Neural progenitor cell (in vitro differentiated cells): ENCODE measurements around the gene YTHDF2. TPM values are rescaled to one million over a fixed set of nuclear protein-coding genes. Genes with fewer than 3 reads are reported as not detected.
"Not testable (repeated sequence)": the region's sequence is repeated elsewhere in the genome, so short reads cannot be mapped to it uniquely, and the experiment has no call there.

Source experiments
- DNase-seq: peaks from one replicate; pipeline ENCODE4 v3.0.0-alpha.2; 2016; ENCODE audit warnings: low spot score
- H2AFZ ChIP-seq: fragments of 200-600 bp; sonication (generic); replicated peaks from 2 replicates; pipeline ENCODE4 v1.6.1; 2016; ENCODE audit warnings: antibody characterized with exemption
- H3F3A ChIP-seq: fragments of 200-600 bp; sonication (generic); 2 replicates; pipeline ENCODE4 v1.6.1; 2016; ENCODE audit warnings: antibody characterized with exemption, low read depth
- H3K27ac ChIP-seq: fragments of 200-600 bp; sonication (generic); 2 replicates; pipeline ENCODE4 v1.5.1; 2016; ENCODE audit warnings: mild to moderate bottlenecking
- H3K27me3 ChIP-seq: fragments of 200-600 bp; sonication (generic); 2 replicates; pipeline ENCODE4 v1.6.1; 2016; ENCODE audit warnings: mild to moderate bottlenecking, moderate library complexity
- H3K36me3 ChIP-seq: fragments of 200-600 bp; sonication (generic); 2 replicates; pipeline ENCODE4 v1.5.1; 2016
- H3K4me1 ChIP-seq: fragments of 200-600 bp; sonication (generic); 2 replicates; pipeline ENCODE4 v1.6.1; 2016; ENCODE audit warnings: mixed run types
- H3K4me2 ChIP-seq: fragments of 200-600 bp; sonication (generic); 2 replicates; pipeline ENCODE4 v1.6.1; 2016
- H3K4me3 ChIP-seq: fragments of 200-600 bp; sonication (generic); 2 replicates; pipeline ENCODE4 v1.5.1; 2016
- H3K79me2 ChIP-seq: fragments of 200-600 bp; sonication (generic); 2 replicates; pipeline ENCODE4 v1.6.1; 2016; ENCODE audit warnings: low read depth
- H3K9ac ChIP-seq: fragments of 200-600 bp; sonication (generic); 2 replicates; pipeline ENCODE4 v1.6.1; 2016
- H3K9me3 ChIP-seq: fragments of 200-600 bp; sonication (generic); 2 replicates; pipeline ENCODE4 v1.5.1; 2016; ENCODE audit warnings: low read depth
- H4K20me1 ChIP-seq: fragments of 200-600 bp; sonication (generic); 2 replicates; pipeline ENCODE4 v1.6.1; 2016; ENCODE audit warnings: low read depth
- H3K27ac Mint-ChIP-seq: 3 replicates; pipeline ENCODE4 v1.8.0; 2021; ENCODE audit warnings: mixed read lengths
- H3K27me3 Mint-ChIP-seq: 2 replicates; pipeline ENCODE4 v1.8.0; 2022; ENCODE audit warnings: low read depth, mild to moderate bottlenecking, inconsistent platforms, moderate library complexity, mixed read lengths; ENCODE audit not compliant: insufficient read depth
- H3K36me3 Mint-ChIP-seq: 3 replicates; pipeline ENCODE4 v1.8.0; 2021; ENCODE audit warnings: mixed read lengths
- H3K4me1 Mint-ChIP-seq: 3 replicates; pipeline ENCODE4 v1.8.0; 2021; ENCODE audit warnings: mixed read lengths
- H3K4me3 Mint-ChIP-seq: 3 replicates; pipeline ENCODE4 v1.8.0; 2021; ENCODE audit warnings: mild to moderate bottlenecking, moderate library complexity, mixed read lengths
- H3K9me3 Mint-ChIP-seq: 3 replicates; pipeline ENCODE4 v1.8.0; 2020; ENCODE audit warnings: mixed read lengths
- EZH2 ChIP-seq: fragments of 200-600 bp; sonication (generic); IDR thresholded peaks from 2 replicates; pipeline ENCODE4 v1.6.1; 2017; ENCODE audit warnings: antibody characterized with exemption, mild to moderate bottlenecking, moderate library complexity
- EZH2phosphoT487 ChIP-seq: fragments of 200-600 bp; sonication (generic); IDR thresholded peaks from 2 replicates; pipeline ENCODE4 v1.6.1; 2017; ENCODE audit warnings: antibody characterized with exemption
- total RNA-seq: library from RNA; depleted of rRNA; stranded (reverse); fragments of >200 nt; gene quantifications from 2 replicates; pipeline ENCODE4 v1.2.3, GENCODE V29; 2015; ENCODE audit warnings: low replicate concordance
- TF ChIP-seq, protein P1 (sequence below): fragments of 200-600 bp; sonication (generic); IDR thresholded peaks from 2 replicates; pipeline ENCODE4 v1.5.1; 2017; ENCODE audit warnings: antibody characterized with exemption, mild to moderate bottlenecking

YTHDF2 gene
- 107 and 120 TPM in 2 replicates for total RNA-seq

DNA sequence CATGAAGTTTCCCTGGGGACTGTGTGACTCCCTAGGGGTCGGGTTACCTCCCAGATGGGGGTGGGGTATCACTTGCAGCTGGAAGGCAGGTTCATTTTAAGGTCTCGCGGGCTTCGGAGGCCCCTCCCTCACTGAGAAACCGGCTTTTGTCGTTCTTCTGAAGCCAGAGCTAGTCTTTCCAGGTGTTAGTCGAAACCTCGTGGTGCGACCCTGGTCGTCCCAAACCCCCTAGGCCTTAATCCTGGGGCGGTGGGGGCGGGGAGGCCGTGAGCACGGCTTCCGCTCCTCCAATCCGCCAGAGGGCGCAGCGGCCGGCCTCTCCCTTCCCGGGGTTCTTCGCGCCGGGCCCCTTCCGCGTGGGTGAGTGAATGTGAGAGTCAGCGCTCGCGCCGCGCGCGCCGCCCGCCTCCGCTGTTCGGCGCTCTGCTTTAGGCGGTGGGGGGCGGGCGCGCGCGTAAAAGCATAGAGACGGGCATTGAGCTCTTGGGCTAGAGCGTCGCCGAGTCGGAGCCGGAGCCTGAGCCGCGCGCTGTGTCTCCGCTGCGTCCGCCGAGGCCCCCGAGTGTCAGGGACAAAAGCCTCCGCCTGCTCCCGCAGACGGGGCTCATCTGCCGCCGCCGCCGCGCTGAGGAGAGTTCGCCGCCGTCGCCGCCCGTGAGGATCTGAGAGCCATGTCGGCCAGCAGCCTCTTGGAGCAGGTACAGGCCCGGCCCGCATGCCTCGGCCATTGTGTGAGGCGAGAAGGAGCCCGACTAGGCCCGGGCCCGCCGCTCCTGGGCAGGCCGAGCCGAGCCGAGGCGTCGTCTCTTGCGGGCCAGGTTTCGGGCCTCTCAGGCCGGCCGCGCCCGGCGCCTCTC, at the start of gene YTHDF2:
YTHDF2 (plus strand) TSS at position 491 of the 857 bp plus-strand sequence; CDS start at position 672, 181 bp downstream.
- Histone ChIP-seq H3K4me2 (peak within 1 kb of the TSS; percentile 97), H3F3A (peaks cover 30% of the 10 kb centered on the region), H2AFZ (peak within 1 kb of the TSS; percentile 69), H3K27me3 (no peaks in the 10 kb centered on the region), H3K36me3 (peaks cover 17% of the 10 kb centered on the region), H3K27ac (peak within 1 kb of the TSS; percentile 97), H3K4me3 (peak within 1 kb of the TSS; percentile 75), H3K4me1 (peaks cover 26% of the 10 kb centered on the region), H3K9ac (peak within 1 kb of the TSS; percentile 97), H4K20me1 (peaks cover 42% of the 10 kb centered on the region), H3K79me2 (peaks cover 63% of the 10 kb centered on the region), H3K9me3 (no peaks in the 10 kb centered on the region)
- Mint-ChIP-seq H3K27ac (peak within 1 kb of the TSS; percentile 99), H3K4me3 (peak within 1 kb of the TSS; percentile 97), H3K27me3 (peaks cover 3% of the 10 kb centered on the region), H3K9me3 (no peaks in the 10 kb centered on the region), H3K36me3 (peaks cover 21% of the 10 kb centered on the region), H3K4me1 (peaks cover 29% of the 10 kb centered on the region)
- TF ChIP-seq, protein P1, sequence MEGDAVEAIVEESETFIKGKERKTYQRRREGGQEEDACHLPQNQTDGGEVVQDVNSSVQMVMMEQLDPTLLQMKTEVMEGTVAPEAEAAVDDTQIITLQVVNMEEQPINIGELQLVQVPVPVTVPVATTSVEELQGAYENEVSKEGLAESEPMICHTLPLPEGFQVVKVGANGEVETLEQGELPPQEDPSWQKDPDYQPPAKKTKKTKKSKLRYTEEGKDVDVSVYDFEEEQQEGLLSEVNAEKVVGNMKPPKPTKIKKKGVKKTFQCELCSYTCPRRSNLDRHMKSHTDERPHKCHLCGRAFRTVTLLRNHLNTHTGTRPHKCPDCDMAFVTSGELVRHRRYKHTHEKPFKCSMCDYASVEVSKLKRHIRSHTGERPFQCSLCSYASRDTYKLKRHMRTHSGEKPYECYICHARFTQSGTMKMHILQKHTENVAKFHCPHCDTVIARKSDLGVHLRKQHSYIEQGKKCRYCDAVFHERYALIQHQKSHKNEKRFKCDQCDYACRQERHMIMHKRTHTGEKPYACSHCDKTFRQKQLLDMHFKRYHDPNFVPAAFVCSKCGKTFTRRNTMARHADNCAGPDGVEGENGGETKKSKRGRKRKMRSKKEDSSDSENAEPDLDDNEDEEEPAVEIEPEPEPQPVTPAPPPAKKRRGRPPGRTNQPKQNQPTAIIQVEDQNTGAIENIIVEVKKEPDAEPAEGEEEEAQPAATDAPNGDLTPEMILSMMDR, result peak; percentile 90
- no peak for TF ChIP-seq EZH2
- DNase-seq, result peak; percentile 99

DNA sequence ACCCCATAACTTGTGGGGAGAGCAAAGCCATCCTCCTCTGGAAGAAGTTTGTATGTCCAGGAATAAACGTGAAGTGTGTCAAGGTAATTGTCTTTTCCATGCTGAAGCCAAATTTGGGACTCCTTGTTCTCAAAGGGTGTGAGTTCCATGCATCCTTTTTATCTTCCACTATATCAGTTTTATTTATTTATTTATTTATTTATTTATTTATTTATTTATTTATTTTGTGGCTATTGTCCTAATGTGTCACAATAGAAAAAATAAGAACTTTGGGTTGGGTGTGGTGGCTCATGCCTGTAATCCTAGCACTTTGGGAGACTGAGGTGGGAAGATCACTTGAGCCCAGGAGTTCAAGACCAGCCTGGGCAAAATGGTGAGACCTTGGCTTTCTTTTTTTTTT, 45.1 kb upstream of the YTHDF2 start:
- not testable (repeated sequence) for H3K27me3 ChIP-seq, H3K27me3 Mint-ChIP-seq, H3K36me3 ChIP-seq, H3K4me3 Mint-ChIP-seq, H3K4me3 ChIP-seq, H3K9me3 ChIP-seq, DNase-seq, H3K9me3 Mint-ChIP-seq, H3K9ac ChIP-seq, H3K27ac Mint-ChIP-seq, H3K27ac ChIP-seq, H4K20me1 ChIP-seq, H3F3A ChIP-seq, H3K4me1 Mint-ChIP-seq, H2AFZ ChIP-seq, H3K4me2 ChIP-seq, H3K79me2 ChIP-seq, H3K4me1 ChIP-seq
- H3K36me3 Mint-ChIP-seq, result peaks cover 22% of the 10 kb centered on the region

DNA sequence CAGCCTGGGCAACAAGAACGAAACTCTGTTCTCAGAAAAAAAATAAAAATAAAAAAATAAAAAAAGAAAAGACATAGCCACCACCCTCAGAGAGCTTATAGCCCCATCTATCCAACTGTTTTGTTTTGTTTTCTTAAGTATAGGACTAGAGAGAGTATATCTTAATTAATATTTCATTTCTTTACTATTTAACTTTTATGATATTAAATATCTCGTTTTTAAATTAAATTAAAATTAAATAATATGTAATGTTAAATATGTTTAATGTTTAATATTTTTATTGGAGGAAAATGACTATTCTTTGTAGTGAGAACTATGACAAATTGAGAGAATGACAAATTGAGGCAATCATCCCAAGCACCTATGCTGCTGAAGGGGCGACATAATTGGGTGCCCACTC, 33.1 kb upstream of the YTHDF2 start:
- Histone ChIP-seq H3K4me3 (no peak overlapping the region), H3K4me2 (no peak overlapping the region), H2AFZ (no peak overlapping the region), H3K9ac (no peak overlapping the region), H3K36me3 (no peaks in the 10 kb centered on the region), H3K27ac (no peak overlapping the region), H3K79me2 (no peaks in the 10 kb centered on the region), H4K20me1 (no peaks in the 10 kb centered on the region), H3K4me1 (no peaks in the 10 kb centered on the region), H3K27me3 (no peaks in the 10 kb centered on the region), H3F3A (no peaks in the 10 kb centered on the region), H3K9me3 (no peaks in the 10 kb centered on the region)
- no peaks in the 10 kb centered on the region for H3K9me3 Mint-ChIP-seq
- no peaks in the 10 kb centered on the region for H3K27me3 Mint-ChIP-seq
- H3K36me3 Mint-ChIP-seq, result peaks cover 31% of the 10 kb centered on the region
- TF ChIP-seq EZH2, result no peak
- no peak for TF ChIP-seq EZH2phosphoT487
- TF ChIP-seq, protein P1, result no peak
- H3K27ac Mint-ChIP-seq, result no peak overlapping the region
- no peak overlapping the region for H3K4me3 Mint-ChIP-seq
- no peak for DNase-seq
- no peaks in the 10 kb centered on the region for H3K4me1 Mint-ChIP-seq

DNA sequence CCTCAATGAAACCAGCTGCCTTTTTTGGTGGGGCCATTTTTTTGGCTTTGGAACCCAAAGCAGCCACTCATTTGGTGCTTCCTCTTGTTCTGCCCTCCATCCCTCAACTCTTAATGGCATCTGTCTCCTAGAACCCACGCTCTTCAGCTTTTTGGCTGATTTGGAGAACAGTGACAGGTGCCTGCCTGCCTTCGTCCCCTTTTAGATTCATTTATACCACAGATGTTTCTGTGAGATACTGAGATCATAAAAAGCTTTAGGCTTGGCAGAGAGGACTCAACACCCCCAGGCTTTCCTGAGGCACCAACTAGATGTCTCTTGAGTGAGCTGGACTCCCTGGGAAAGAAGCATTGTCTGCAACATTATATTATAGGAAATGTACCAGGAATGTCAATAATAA, 20.4 kb upstream of the YTHDF2 start:
- DNase-seq, result no peak
- no peak for TF ChIP-seq EZH2phosphoT487
- TF ChIP-seq, protein P1, result no peak
- no peak for TF ChIP-seq EZH2
- Histone ChIP-seq H3K4me3 (no peak overlapping the region), H4K20me1 (no peaks in the 10 kb centered on the region), H3K9me3 (no peaks in the 10 kb centered on the region), H3K79me2 (no peaks in the 10 kb centered on the region), H3K4me2 (no peak overlapping the region), H2AFZ (no peak overlapping the region), H3K27ac (no peak overlapping the region), H3K27me3 (no peaks in the 10 kb centered on the region), H3K9ac (no peak overlapping the region), H3F3A (peaks cover 7% of the 10 kb centered on the region), H3K4me1 (peaks cover 7% of the 10 kb centered on the region), H3K36me3 (no peaks in the 10 kb centered on the region)
- no peak overlapping the region for H3K4me3 Mint-ChIP-seq
- H3K27ac Mint-ChIP-seq, result no peak overlapping the region
- H3K27me3 Mint-ChIP-seq, result no peaks in the 10 kb centered on the region
- H3K4me1 Mint-ChIP-seq, result no peaks in the 10 kb centered on the region
- peaks cover 24% of the 10 kb centered on the region for H3K36me3 Mint-ChIP-seq
- H3K9me3 Mint-ChIP-seq, result no peaks in the 10 kb centered on the region
